HepG2 (cell line): ENCODE measurements around the gene TMEM260. TPM values are rescaled to one million over a fixed set of nuclear protein-coding genes. Genes with fewer than 3 reads are reported as not detected.
"Not testable (repeated sequence)": the region's sequence is repeated elsewhere in the genome, so short reads cannot be mapped to it uniquely, and the experiment has no call there.

Experiments used
- ATAC-seq: fragments of 200-7000 bp; cut with Tn5 transposase; 3 replicates; pipeline ENCODE4 v1.9.1; 2020; ENCODE audit warnings: mild to moderate bottlenecking, moderate library complexity
- BruUV-seq: library from RNA; stranded (reverse); fragments of 400-500 nt; replicated peaks from 2 replicates; lab custom pipeline; 2021; lab: Mats Ljungman, UMichigan
- CTCF ChIA-PET: fragments of 300-600 bp; formaldehyde crosslinking; extraction: SDS; loops from one replicate; lab custom pipeline; 2021; ENCODE audit warnings: low total read pairs, inconsistent platforms, low intra/inter-chr PET ratio; lab: Yijun Ruan, JAX
- POLR2A ChIA-PET: fragments of 350-600 bp; sonication (Branson Sonifier 250); formaldehyde crosslinking; loops from one replicate; lab custom pipeline; 2020; ENCODE audit warnings: antibody characterized with exemption, inconsistent platforms; lab: Yijun Ruan, JAX
- DNase-seq: peaks from one replicate; pipeline ENCODE4 v3.0.0-alpha.2; 2015; ENCODE audit warnings: low spot score
- FAIRE-seq: peaks from 3 replicates; lab custom pipeline; 2011; peaks lifted over from hg19 to GRCh38; lab: Jason Lieb, UNC
- H2AFZ ChIP-seq: one replicate; pipeline ENCODE4 v1.6.1; 2011; ENCODE audit warnings: low read length, inconsistent platforms
- H3K27ac ChIP-seq: fragments of 300-600 bp; 3 replicates; pipeline ENCODE4 v1.8.0; 2011; ENCODE audit warnings: mixed run types, mild to moderate bottlenecking, mixed read lengths, low read length, inconsistent platforms; ENCODE audit not compliant: insufficient read depth; ENCODE audit errors: extremely low read length
- H3K27me3 ChIP-seq, 2 experiments: fragments of 200-600 bp in 1 of 2; 2 replicates in 1 of 2; 3 replicates in 1 of 2; pipeline versions ENCODE4 v1.6.0 to v1.8.0; 2011; ENCODE audit warnings: low read length in 2 of 2, mild to moderate bottlenecking in 2 of 2, moderate library complexity in 2 of 2, inconsistent platforms in 1 of 2; ENCODE audit not compliant: insufficient read depth in 2 of 2, control insufficient read depth in 1 of 2
- H3K36me3 ChIP-seq, 2 experiments: fragments of 200-600 bp in 1 of 2; replicated peaks in 1 of 2; 2 replicates in 1 of 2; 3 replicates in 1 of 2; pipeline versions ENCODE4 v1.5.1 to v1.8.0; 2011; ENCODE audit warnings: low read length in 2 of 2, inconsistent platforms in 1 of 2; ENCODE audit not compliant: insufficient read depth in 2 of 2, control insufficient read depth in 1 of 2
- H3K4me1 ChIP-seq: 2 replicates; pipeline ENCODE4 v1.5.1; 2012; ENCODE audit warnings: low read length, inconsistent platforms; ENCODE audit not compliant: insufficient read depth
- H3K4me2 ChIP-seq: 2 replicates; pipeline ENCODE4 v1.6.0; 2011; ENCODE audit warnings: low read depth, low read length, inconsistent platforms
- H3K4me3 ChIP-seq, 3 experiments: fragments of 200-600 bp in 1 of 3; sonication (generic), shearing (Covaris generic) in 1 of 3; replicated peaks in 1 of 3; 2 replicates each; pipeline ENCODE4 v1.5.1; 2011 to 2016; ENCODE audit warnings: low read length in 3 of 3, inconsistent platforms in 2 of 3, low read depth in 2 of 3, mild to moderate bottlenecking in 2 of 3, control low read depth in 1 of 3, mixed read lengths in 1 of 3; ENCODE audit not compliant: insufficient read depth in 1 of 3
- H3K79me2 ChIP-seq: one replicate; pipeline ENCODE4 v1.6.1; 2011; ENCODE audit warnings: low read length, inconsistent platforms; ENCODE audit not compliant: insufficient read depth
- H3K9ac ChIP-seq: 2 replicates; pipeline ENCODE4 v1.6.0; 2011; ENCODE audit warnings: mild to moderate bottlenecking, low read depth, low read length, inconsistent platforms; ENCODE audit not compliant: insufficient read depth
- H3K9me3 ChIP-seq: 2 replicates; pipeline ENCODE4 v1.5.1; 2012; ENCODE audit warnings: mild to moderate bottlenecking, low read length
- H4K20me1 ChIP-seq: 2 replicates; pipeline ENCODE4 v1.6.0; 2011; ENCODE audit warnings: inconsistent platforms, mild to moderate bottlenecking, low read length, moderate library complexity; ENCODE audit not compliant: insufficient read depth
- ADNP ChIP-seq: sonication (generic); formaldehyde crosslinking; IDR thresholded peaks from 2 replicates; pipeline ENCODE4 v1.4.0; 2020; ENCODE audit warnings: missing genetic modification reagents
- CBX2 ChIP-seq, 2 experiments: fragments of 200-600 bp in 1 of 2; sonication (generic); formaldehyde crosslinking in 1 of 2; IDR thresholded peaks; 2 replicates each; pipeline versions ENCODE4 v1.7.0 to v1.8.1; 2018 to 2022; ENCODE audit warnings: low read depth in 2 of 2, low read length in 1 of 2, mild to moderate bottlenecking in 1 of 2, missing genetic modification reagents in 1 of 2
- CEBPB ChIP-seq: IDR thresholded peaks from 2 replicates; pipeline ENCODE4 v1.6.1; 2011; ENCODE audit warnings: low read depth, low read length, improper control_type of control experiment, borderline replicate concordance
- HHEX ChIP-seq: IDR thresholded peaks from 2 replicates; pipeline ENCODE4 v1.6.1; 2016; ENCODE audit warnings: control low read depth
- ZNF816 ChIP-seq: sonication (generic); formaldehyde crosslinking; IDR thresholded peaks from 2 replicates; pipeline ENCODE4 v1.8.0; 2022; ENCODE audit warnings: missing genetic modification reagents, mild to moderate bottlenecking, borderline replicate concordance
- WGBS: methylation state at CpG from one replicate; pipeline ENCODE4 v1.1.6; 2017; ENCODE audit warnings: low lambda C conversion rate; 5-methylcytosine and 5-hydroxymethylcytosine counted together
- in situ Hi-C: cut with HindIII; loops from 2 replicates; pipeline ENCODE4 v1.10.0; 2017; ENCODE audit warnings: low pct_unique_long_range_greater_than_20kb; ENCODE audit not compliant: extremely low pct_ligation_motif_present
- intact Hi-C: fragments of 100-400 bp; cut with micrococcal nuclease; formaldehyde crosslinking; loops from one replicate; pipeline ENCODE4 v1.10.0; 2022; ENCODE audit not compliant: unreplicated experiment
- polyA plus RNA-seq, 8 experiments: library from polyadenylated mRNA; depleted of rRNA in 3 of 8; stranded (reverse) in 7 of 8; unstranded in 1 of 8; fragments of >200 nt; fragmentation: Illumina TruSeq in 4 of 8; extraction: Trizol in 4 of 8; gene quantifications; 2 replicates each; pipeline versions ENCODE4 v1.2.1 to v1.2.3, GENCODE V29; 2011 to 2016; ENCODE audit warnings: low read depth in 4 of 8, missing spikeins in 1 of 8, mixed read lengths in 1 of 8; ENCODE audit not compliant: insufficient read depth in 1 of 8
- total RNA-seq, 5 experiments: library from RNA; depleted of rRNA; stranded (reverse); fragments of >200 nt; fragmentation: Illumina TruSeq; extraction: Trizol; gene quantifications; 2 replicates each; pipeline ENCODE4 v1.2.3, GENCODE V29; 2016; ENCODE audit warnings: low read depth in 1 of 5
- TF ChIP-seq, protein P1 (sequence below), 2 experiments: fragments of 450-650 bp in 1 of 2; sonication (generic) in 1 of 2; formaldehyde crosslinking; IDR thresholded peaks; 2 replicates each; pipeline versions ENCODE4 v1.5.0 to v1.8.0; 2020 to 2022; ENCODE audit warnings: mild to moderate bottlenecking in 1 of 2, missing genetic modification reagents in 1 of 2

Gene TMEM260
- total and polyA plus RNA-seq, 2 of the 13 experiments (the other 11 are each of a cell fraction or from before 2014, with no cell fraction given), result 7.7 to 9.3 TPM

DNA sequence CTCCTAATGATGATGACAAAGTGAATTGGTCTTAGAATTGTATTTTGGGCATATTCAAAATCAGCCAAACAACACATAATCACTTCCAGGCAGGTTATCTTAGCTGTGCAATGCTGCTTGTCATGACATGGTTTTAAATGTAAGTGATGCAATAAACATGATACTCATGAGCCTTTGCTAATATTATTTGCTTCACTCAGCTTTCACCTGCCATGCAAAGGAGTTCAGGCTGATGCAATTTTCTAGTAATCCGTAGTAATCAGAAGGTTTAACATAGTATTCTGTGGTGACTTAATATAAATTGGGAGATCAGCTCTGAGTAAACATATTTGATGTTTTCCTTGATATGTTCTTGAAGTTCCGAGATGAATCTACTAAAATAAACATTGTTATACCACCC is 29.1 kb downstream of the TMEM260 start:
- TF ChIP-seq ADNP (CRISPR knock-in tag) (no peak), CBX2 (IDR thresholded peaks at IDR 0.05; ENCODE audit: low read depth, low read length) (no peak), CBX2 (CRISPR knock-in tag; IDR thresholded peaks at IDR 0.05; ENCODE audit: low read depth) (no peak), ZNF816 (CRISPR knock-in tag) (no peak), HHEX (no peak), CEBPB (peak; percentile 56; the same call in 1 of the 2 replicates)
- TF ChIP-seq, protein P1, sequence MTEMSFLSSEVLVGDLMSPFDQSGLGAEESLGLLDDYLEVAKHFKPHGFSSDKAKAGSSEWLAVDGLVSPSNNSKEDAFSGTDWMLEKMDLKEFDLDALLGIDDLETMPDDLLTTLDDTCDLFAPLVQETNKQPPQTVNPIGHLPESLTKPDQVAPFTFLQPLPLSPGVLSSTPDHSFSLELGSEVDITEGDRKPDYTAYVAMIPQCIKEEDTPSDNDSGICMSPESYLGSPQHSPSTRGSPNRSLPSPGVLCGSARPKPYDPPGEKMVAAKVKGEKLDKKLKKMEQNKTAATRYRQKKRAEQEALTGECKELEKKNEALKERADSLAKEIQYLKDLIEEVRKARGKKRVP (CRISPR knock-in tag; IDR thresholded peaks at IDR 0.05), result peak in 1 of 2 experiments; percentile 65; a peak in 2 of 4 replicates
- in situ Hi-C loops (no loop called here), intact Hi-C loops (no loop called here)
- DNase-seq (no peak), ATAC-seq (no peak), FAIRE-seq (no peak)
- Histone ChIP-seq H3K9me3 (no peaks in the 10 kb centered on the region), H3K27ac (no peak overlapping the region), H3K79me2 (no peaks in the 10 kb centered on the region), H3K36me3 (peaks cover 1 to 3% of the 10 kb centered on the region in 2 experiments; a peak in 3 of 5 replicates), H3K9ac (no peak overlapping the region), H3K4me2 (no peak overlapping the region), H3K4me1 (no peaks in the 10 kb centered on the region), H2AFZ (no peak overlapping the region), H4K20me1 (no peaks in the 10 kb centered on the region), H3K27me3 (no peaks in the 10 kb centered on the region), H3K4me3 (no peak overlapping the region)
- ChIA-PET POLR2A (no interaction called here), CTCF (no interaction called here)
- BruUV-seq, result no TSS peak
- WGBS, result 86% methylated on average over 2 of the region's 2 CpGs

DNA sequence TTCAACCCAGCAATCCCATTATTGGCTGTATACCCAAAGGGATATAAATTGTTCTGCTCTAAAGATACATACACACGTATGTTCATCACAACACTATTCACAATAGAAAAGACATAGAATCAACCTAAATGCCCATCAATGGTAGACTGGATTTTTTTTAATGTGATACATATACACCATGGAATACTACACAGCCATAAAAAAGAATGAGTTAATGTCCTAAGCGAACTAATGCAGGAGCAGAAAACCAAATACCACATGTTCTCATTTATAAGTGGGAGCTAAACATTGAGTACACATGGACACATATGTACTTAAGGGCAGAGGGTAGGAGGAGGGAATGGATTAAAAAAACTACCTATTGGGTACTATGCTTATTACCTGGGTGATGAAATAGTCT is 32.1 kb downstream of the TMEM260 start:
- 96% methylated on average over 2 of the region's 2 CpGs for WGBS
- H2AFZ ChIP-seq, H3K9me3 ChIP-seq, H3K36me3 ChIP-seq, H4K20me1 ChIP-seq, H3K4me3 ChIP-seq, FAIRE-seq, H3K27ac ChIP-seq, ATAC-seq, H3K4me1 ChIP-seq, POLR2A ChIA-PET, H3K4me2 ChIP-seq, intact Hi-C loops, H3K79me2 ChIP-seq, CTCF ChIA-PET, BruUV-seq, H3K9ac ChIP-seq, DNase-seq, in situ Hi-C loops, H3K27me3 ChIP-seq: not testable (repeated sequence)
